GM19193 (cell line): ENCODE measurements around the gene AFDN.

ENCODE experiments used
- POLR2A ChIP-seq: IDR thresholded peaks from 4 replicates; pipeline ENCODE4 v1.6.1; 2011; ENCODE audit not compliant: insufficient read depth, insufficient read length; ENCODE audit errors: extremely low read depth

Gene AFDN

GRCh38 chr6:167921831-167922230 is 95.1 kb downstream of the AFDN start:
- no peak for TF ChIP-seq POLR2A

- TF ChIP-seq POLR2A: no peak
These were observed 98.3 kb downstream of the AFDN start for GRCh38 chr6:167925026-167925425.

GRCh38 chr6:167927246-167927645 is 100.5 kb downstream of the AFDN start:
- no peak for TF ChIP-seq POLR2A

- no peak for TF ChIP-seq POLR2A
These were observed 101.4 kb downstream of the AFDN start for GRCh38 chr6:167928111-167928510.

- no peak for TF ChIP-seq POLR2A
These were observed 103.6 kb downstream of the AFDN start for GRCh38 chr6:167930295-167930694.

GRCh38 chr6:167932468-167933276 is 106.0 kb downstream of the AFDN start:
- TF ChIP-seq POLR2A: no peak

- no peak for TF ChIP-seq POLR2A
These were observed 106.6 kb downstream of the AFDN start for GRCh38 chr6:167933290-167933689.

- TF ChIP-seq POLR2A: no peak
These were observed 107.1 kb downstream of the AFDN start for GRCh38 chr6:167933847-167934246.

GRCh38 chr6:167934426-167934864 is 107.7 kb downstream of the AFDN start:
- no peak for TF ChIP-seq POLR2A

GRCh38 chr6:167936051-167936450 is 109.3 kb downstream of the AFDN start:
- no peak for TF ChIP-seq POLR2A

GRCh38 chr6:167937301-167937700 is 110.6 kb downstream of the AFDN start:
- no peak for TF ChIP-seq POLR2A

GRCh38 chr6:167937948-167938911 is 111.5 kb downstream of the AFDN start:
- no peak for TF ChIP-seq POLR2A

- TF ChIP-seq POLR2A: no peak
These were observed 115.1 kb downstream of the AFDN start for GRCh38 chr6:167941822-167942221.

GRCh38 chr6:167944130-167944529 is 117.4 kb downstream of the AFDN start:
- no peak for TF ChIP-seq POLR2A

GRCh38 chr6:167946007-167946406 is 119.3 kb downstream of the AFDN start:
- TF ChIP-seq POLR2A: no peak
